Gastroesophageal sphincter (tissue), 4 donors: ENCODE measurements around the gene UGT1A4. TPM values are rescaled to one million over a fixed set of nuclear protein-coding genes. Genes with fewer than 3 reads are reported as not detected.

Experiments
- ATAC-seq: fragments of 150-250 bp; one replicate; pipeline ENCODE4 v1.9.1; 2016; ENCODE audit warnings: mild to moderate bottlenecking, moderate library complexity
- H3K27ac ChIP-seq, 4 donors: fragments of 200-600 bp; sonication (generic) in 3 of 4; 1 replicate in 3 of 4; 2 replicates in 1 of 4; pipeline ENCODE4 v1.5.1; 2016 to 2019
- H3K27me3 ChIP-seq: fragments of 200-600 bp; sonication (generic); one replicate; pipeline ENCODE4 v1.5.1; 2019
- H3K36me3 ChIP-seq, 2 donors: fragments of 200-600 bp; sonication (generic); one replicate each; pipeline ENCODE4 v1.5.1; 2019; ENCODE audit warnings: control low read depth in 1 of 2
- H3K4me1 ChIP-seq, 3 donors: fragments of 200-600 bp; sonication (generic); 1 replicate in 2 of 3; 2 replicates in 1 of 3; pipeline ENCODE4 v1.5.1; 2016 to 2019; ENCODE audit warnings: control low read depth in 2 of 3
- H3K4me3 ChIP-seq, 2 donors: fragments of 200-600 bp; sonication (generic); one replicate each; pipeline ENCODE4 v1.5.1; 2019; ENCODE audit warnings: mild to moderate bottlenecking in 1 of 2, moderate library complexity in 1 of 2
- H3K9me3 ChIP-seq, 3 donors: fragments of 200-600 bp; sonication (generic); one replicate each; pipeline ENCODE4 v1.5.1; 2017 to 2019; ENCODE audit warnings: control low read depth in 2 of 3
- EP300 ChIP-seq: sonication (generic); formaldehyde crosslinking; IDR thresholded peaks from one replicate; pipeline ENCODE4 v1.6.1; 2017; ENCODE audit warnings: antibody characterized with exemption, mild to moderate bottlenecking
- POLR2A ChIP-seq, 2 donors: fragments of 450-650 bp; IDR thresholded peaks; one replicate each; pipeline ENCODE4 v1.6.1; 2017; ENCODE audit warnings: antibody characterized with exemption in 2 of 2, mild to moderate bottlenecking in 2 of 2, moderate library complexity in 1 of 2
- POLR2AphosphoS5 ChIP-seq: sonication (generic); formaldehyde crosslinking; IDR thresholded peaks from one replicate; pipeline ENCODE4 v1.6.1; 2017; ENCODE audit warnings: antibody characterized with exemption
- WGBS, 2 donors: methylation state at CpG; one replicate each; pipeline ENCODE4 v1.1.5; 2018; ENCODE audit warnings: low coverage in 1 of 2; 5-methylcytosine and 5-hydroxymethylcytosine counted together
- total RNA-seq, 4 donors: library from RNA; depleted of rRNA; stranded (reverse); fragments of >200 nt; gene quantifications; one replicate each; pipeline ENCODE4 v1.1.0, GENCODE V29; 2016
- TF ChIP-seq, protein P1 (sequence below), 4 experiments: fragments of 200-600 bp in 2 of 4; fragments of 450-650 bp in 2 of 4; sonication (generic) in 1 of 4; IDR thresholded peaks; one replicate each; pipeline ENCODE4 v1.5.1; 2017 to 2019; ENCODE audit warnings: antibody characterized with exemption in 4 of 4, mild to moderate bottlenecking in 2 of 4, moderate library complexity in 2 of 4

UGT1A4 gene
- total RNA-seq, 4 donors from 2014 or later = 0.13 TPM; not detected in 3

DNA sequence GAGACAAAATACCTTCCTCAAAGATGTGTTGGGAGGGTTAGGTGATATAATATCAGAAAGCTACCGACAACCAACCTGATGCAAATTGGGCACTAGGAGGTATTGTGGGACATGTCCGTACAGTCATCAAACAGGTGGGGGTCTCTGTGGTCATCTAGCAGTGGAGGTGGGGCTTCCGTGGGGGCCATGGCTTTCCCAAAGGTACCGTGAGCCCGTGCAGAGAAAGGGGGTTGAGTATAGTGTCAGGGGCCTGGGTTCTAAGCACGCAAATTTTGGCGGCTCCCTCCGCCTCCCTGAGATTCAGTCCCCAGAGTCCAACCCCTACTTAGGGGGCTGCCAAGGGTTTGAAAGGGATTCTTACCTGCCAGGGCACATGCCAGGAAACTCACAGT, 103.2 kb downstream of the UGT1A4 start:
- H3K27ac ChIP-seq = no peak overlapping the region
- H3K4me3 ChIP-seq = no peak overlapping the region
- H3K9me3 ChIP-seq = peaks cover 0 to 7% (median 0%) of the 10 kb centered on the region in 3 donors
- no peak for ATAC-seq
- 93% methylated on average over 3 of the region's 8 CpGs; no CpG with 5 or more reads in 1 of the 2 donors for WGBS, 2 donors
- H3K36me3 ChIP-seq = no peaks in the 10 kb centered on the region
- peaks cover 6% of the 10 kb centered on the region for H3K27me3 ChIP-seq
- H3K4me1 ChIP-seq = no peaks in the 10 kb centered on the region
- TF ChIP-seq EP300 = no peak
- TF ChIP-seq, protein P1, sequence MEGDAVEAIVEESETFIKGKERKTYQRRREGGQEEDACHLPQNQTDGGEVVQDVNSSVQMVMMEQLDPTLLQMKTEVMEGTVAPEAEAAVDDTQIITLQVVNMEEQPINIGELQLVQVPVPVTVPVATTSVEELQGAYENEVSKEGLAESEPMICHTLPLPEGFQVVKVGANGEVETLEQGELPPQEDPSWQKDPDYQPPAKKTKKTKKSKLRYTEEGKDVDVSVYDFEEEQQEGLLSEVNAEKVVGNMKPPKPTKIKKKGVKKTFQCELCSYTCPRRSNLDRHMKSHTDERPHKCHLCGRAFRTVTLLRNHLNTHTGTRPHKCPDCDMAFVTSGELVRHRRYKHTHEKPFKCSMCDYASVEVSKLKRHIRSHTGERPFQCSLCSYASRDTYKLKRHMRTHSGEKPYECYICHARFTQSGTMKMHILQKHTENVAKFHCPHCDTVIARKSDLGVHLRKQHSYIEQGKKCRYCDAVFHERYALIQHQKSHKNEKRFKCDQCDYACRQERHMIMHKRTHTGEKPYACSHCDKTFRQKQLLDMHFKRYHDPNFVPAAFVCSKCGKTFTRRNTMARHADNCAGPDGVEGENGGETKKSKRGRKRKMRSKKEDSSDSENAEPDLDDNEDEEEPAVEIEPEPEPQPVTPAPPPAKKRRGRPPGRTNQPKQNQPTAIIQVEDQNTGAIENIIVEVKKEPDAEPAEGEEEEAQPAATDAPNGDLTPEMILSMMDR (IDR thresholded peaks at IDR 0.05) = no peak
- no peak for TF ChIP-seq POLR2AphosphoS5
- no peak for TF ChIP-seq POLR2A (IDR thresholded peaks at IDR 0.05)

DNA sequence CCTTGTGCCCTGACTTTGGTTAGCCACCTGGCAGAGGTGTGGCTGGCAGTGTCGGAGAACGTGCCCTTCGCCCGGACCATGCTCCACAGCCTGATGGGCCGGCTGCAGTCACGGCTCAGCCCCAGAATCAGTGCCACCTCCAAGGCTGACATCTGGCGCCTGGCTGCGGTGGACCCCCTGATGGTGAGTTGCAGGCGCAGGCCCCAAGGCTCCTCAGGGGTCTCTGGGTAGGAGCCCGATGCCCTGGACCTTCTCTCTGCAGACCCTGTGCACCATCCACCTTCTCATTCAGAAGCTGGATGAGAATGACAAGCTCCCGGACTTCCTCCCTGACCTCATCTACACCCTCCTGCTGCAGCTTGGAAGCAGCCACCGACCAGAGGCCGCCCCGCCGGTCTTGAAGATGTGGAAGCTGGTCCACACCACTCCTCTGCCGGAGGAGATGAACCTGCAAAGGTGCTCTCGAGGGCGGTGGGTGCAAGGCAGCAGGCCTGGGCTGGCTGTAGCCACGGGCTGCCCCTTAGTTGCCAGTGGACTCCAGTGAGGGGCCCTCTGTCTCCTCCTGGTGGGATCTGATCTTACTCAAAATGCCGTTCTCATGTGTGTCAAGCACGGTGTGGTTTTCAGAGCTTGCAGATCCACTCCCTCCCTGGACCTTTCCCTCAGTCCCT, 103.7 kb downstream of the UGT1A4 start:
- TF ChIP-seq EP300 = no peak
- TF ChIP-seq POLR2A (IDR thresholded peaks at IDR 0.05) = no peak
- no peak for TF ChIP-seq POLR2AphosphoS5
- TF ChIP-seq, protein P1 (IDR thresholded peaks at IDR 0.05) = no peak
- Histone ChIP-seq H3K36me3 (no peaks in the 10 kb centered on the region), H3K4me1 (no peaks in the 10 kb centered on the region), H3K27me3 (peaks cover 6% of the 10 kb centered on the region), H3K4me3 (no peak overlapping the region), H3K9me3 (peaks cover 0 to 6% (median 0%) of the 10 kb centered on the region in 3 donors), H3K27ac (no peak overlapping the region)
- no peak for ATAC-seq
- no CpG with 5 or more reads among the region's 21 CpGs for WGBS, 2 donors

Other genes with a start within 250 kb of the UGT1A4 start
- 10 to 100 TPM; 13.5 to 52.6 (median 18.2) TPM for gene USP40, start 152.0 kb upstream of the UGT1A4 start, total RNA-seq
- not detected for gene UGT1A8, start 101.1 kb upstream of the UGT1A4 start, total RNA-seq
- 1 to 10 TPM in 1 of 4 donors, under 1 TPM in 1, not detected in 2; 0.16 to 1.0 TPM for gene UGT1A10, start 82.3 kb upstream of the UGT1A4 start, total RNA-seq
- gene UGT1A9, start 46.8 kb upstream of the UGT1A4 start, total RNA-seq = not detected
- 1 to 10 TPM in 1 of 4 donors, not detected in 3; 4.6 TPM for gene UGT1A7, start 36.8 kb upstream of the UGT1A4 start, total RNA-seq
- gene UGT1A6, start 25.8 kb upstream of the UGT1A4 start, total RNA-seq = 10 to 100 TPM in 1 of 4 donors, under 1 TPM in 2, not detected in 1; 0.27 to 20.1 (median 0.58) TPM
- gene UGT1A5, start 5.8 kb upstream of the UGT1A4 start, total RNA-seq = not detected
- gene UGT1A3, start 10.3 kb downstream of the UGT1A4 start, total RNA-seq = not detected
- under 1 TPM in 1 of 4 donors, not detected in 3; 0.94 TPM for gene UGT1A1, start 41.5 kb downstream of the UGT1A4 start, total RNA-seq
- gene MROH2A, start 59.6 kb downstream of the UGT1A4 start, total RNA-seq = not detected
- 1 to 10 TPM in 2 of 4 donors, under 1 TPM in 1, not detected in 1; 0.15 to 3.1 (median 2.5) TPM for gene HJURP, start 135.8 kb downstream of the UGT1A4 start, total RNA-seq
- not detected for gene TRPM8, start 198.6 kb downstream of the UGT1A4 start, total RNA-seq